Uterus (tissue), 2 donors: ENCODE measurements around the gene SNX6.

Source experiments
- CTCF ChIP-seq, 4 experiments: fragments of 200-600 bp in 2 of 4; fragments of 450-650 bp in 2 of 4; sonication (generic) in 2 of 4; IDR thresholded peaks; one replicate each; pipeline ENCODE4 v1.5.1; 2016 to 2019; ENCODE audit warnings: antibody characterized with exemption in 4 of 4, mild to moderate bottlenecking in 2 of 4, moderate library complexity in 1 of 4
- POLR2A ChIP-seq, 2 donors: fragments of 450-650 bp; IDR thresholded peaks; one replicate each; pipeline ENCODE4 v1.6.1; 2016; ENCODE audit warnings: antibody characterized with exemption in 2 of 2, mild to moderate bottlenecking in 1 of 2, moderate library complexity in 1 of 2

GRCh38 chr14:34615507-34615906 is 14.4 kb downstream of the SNX6 start:
- TF ChIP-seq CTCF (IDR thresholded peaks at IDR 0.05) (no peak), POLR2A (IDR thresholded peaks at IDR 0.05) (no peak)
